ENCODE measurements around the gene FBLN2. TPM values are rescaled to one million over a fixed set of nuclear protein-coding genes. Genes with fewer than 3 reads are reported as not detected.

FBLN2 gene
- total RNA-seq, 4 donors from 2014 or later = 75.7 to 159 (median 89.8) TPM

GRCh38 chr3:13501958-13502790 is 46.8 kb upstream of the FBLN2 start:
- 94 to 98% methylated on average over 11 to 14 of the region's 18 CpGs for WGBS, 2 donors

DNA sequence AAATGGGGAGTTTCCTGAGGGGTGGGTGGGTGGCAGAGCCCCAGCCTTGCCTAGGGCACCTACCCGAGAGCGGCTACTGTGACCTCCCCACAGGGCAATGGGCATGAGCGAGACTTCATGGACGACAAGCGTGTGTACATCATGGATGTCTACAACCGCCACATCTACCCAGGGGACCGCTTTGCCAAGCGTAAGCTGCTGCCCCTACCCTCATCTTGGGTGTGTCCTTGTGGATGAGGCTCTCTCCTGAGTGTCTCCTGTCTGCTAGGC is 46.2 kb upstream of the FBLN2 start:
- H3K9me3 ChIP-seq = no peaks in the 10 kb centered on the region
- no peaks in the 10 kb centered on the region for H3K4me1 ChIP-seq
- no peak for DNase-seq
- H3K4me3 ChIP-seq (replicated peaks in 1 of 3) = no peak overlapping the region
- H3K27ac ChIP-seq = no peak overlapping the region
- intact Hi-C loops (cut with DNase I) = no loop called here
- WGBS, 2 donors = 90 to 94% methylated on average over 7 to 8 of the region's 8 CpGs
- no peaks in the 10 kb centered on the region for H3K27me3 ChIP-seq
- TF ChIP-seq, protein P1, sequence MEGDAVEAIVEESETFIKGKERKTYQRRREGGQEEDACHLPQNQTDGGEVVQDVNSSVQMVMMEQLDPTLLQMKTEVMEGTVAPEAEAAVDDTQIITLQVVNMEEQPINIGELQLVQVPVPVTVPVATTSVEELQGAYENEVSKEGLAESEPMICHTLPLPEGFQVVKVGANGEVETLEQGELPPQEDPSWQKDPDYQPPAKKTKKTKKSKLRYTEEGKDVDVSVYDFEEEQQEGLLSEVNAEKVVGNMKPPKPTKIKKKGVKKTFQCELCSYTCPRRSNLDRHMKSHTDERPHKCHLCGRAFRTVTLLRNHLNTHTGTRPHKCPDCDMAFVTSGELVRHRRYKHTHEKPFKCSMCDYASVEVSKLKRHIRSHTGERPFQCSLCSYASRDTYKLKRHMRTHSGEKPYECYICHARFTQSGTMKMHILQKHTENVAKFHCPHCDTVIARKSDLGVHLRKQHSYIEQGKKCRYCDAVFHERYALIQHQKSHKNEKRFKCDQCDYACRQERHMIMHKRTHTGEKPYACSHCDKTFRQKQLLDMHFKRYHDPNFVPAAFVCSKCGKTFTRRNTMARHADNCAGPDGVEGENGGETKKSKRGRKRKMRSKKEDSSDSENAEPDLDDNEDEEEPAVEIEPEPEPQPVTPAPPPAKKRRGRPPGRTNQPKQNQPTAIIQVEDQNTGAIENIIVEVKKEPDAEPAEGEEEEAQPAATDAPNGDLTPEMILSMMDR (IDR thresholded peaks at IDR 0.05) = no peak
- no peak for TF ChIP-seq POLR2A (IDR thresholded peaks at IDR 0.05)
- no peaks in the 10 kb centered on the region for H3K36me3 ChIP-seq

More at GRCh38 chr3:13501958-13502790, 46.8 kb upstream of the FBLN2 start:
- no peak for TF ChIP-seq POLR2A (IDR thresholded peaks at IDR 0.05)
- TF ChIP-seq, protein P1 (IDR thresholded peaks at IDR 0.05) = no peak
- Histone ChIP-seq H3K36me3 (no peaks in the 10 kb centered on the region), H3K27ac (no peak overlapping the region), H3K4me1 (no peaks in the 10 kb centered on the region), H3K27me3 (no peaks in the 10 kb centered on the region), H3K4me3 (replicated peaks in 1 of 3) (no peak overlapping the region), H3K9me3 (no peaks in the 10 kb centered on the region)
- DNase-seq = no peak
- intact Hi-C loops (cut with DNase I) = no loop called here

GRCh38 chr3:13504161-13504831 is 44.6 kb upstream of the FBLN2 start:
- no peaks in the 10 kb centered on the region for H3K27me3 ChIP-seq
- DNase-seq = no peak
- H3K27ac ChIP-seq = no peak overlapping the region
- H3K9me3 ChIP-seq = no peaks in the 10 kb centered on the region
- 90 to 92% methylated on average over 15 to 16 of the region's 23 CpGs for WGBS, 2 donors
- intact Hi-C loops (cut with DNase I) = no loop called here
- no peaks in the 10 kb centered on the region for H3K36me3 ChIP-seq
- no peak for TF ChIP-seq POLR2A (IDR thresholded peaks at IDR 0.05)
- TF ChIP-seq, protein P1 (IDR thresholded peaks at IDR 0.05) = no peak
- no peaks in the 10 kb centered on the region for H3K4me1 ChIP-seq
- H3K4me3 ChIP-seq (replicated peaks in 1 of 3) = no peak overlapping the region

DNA sequence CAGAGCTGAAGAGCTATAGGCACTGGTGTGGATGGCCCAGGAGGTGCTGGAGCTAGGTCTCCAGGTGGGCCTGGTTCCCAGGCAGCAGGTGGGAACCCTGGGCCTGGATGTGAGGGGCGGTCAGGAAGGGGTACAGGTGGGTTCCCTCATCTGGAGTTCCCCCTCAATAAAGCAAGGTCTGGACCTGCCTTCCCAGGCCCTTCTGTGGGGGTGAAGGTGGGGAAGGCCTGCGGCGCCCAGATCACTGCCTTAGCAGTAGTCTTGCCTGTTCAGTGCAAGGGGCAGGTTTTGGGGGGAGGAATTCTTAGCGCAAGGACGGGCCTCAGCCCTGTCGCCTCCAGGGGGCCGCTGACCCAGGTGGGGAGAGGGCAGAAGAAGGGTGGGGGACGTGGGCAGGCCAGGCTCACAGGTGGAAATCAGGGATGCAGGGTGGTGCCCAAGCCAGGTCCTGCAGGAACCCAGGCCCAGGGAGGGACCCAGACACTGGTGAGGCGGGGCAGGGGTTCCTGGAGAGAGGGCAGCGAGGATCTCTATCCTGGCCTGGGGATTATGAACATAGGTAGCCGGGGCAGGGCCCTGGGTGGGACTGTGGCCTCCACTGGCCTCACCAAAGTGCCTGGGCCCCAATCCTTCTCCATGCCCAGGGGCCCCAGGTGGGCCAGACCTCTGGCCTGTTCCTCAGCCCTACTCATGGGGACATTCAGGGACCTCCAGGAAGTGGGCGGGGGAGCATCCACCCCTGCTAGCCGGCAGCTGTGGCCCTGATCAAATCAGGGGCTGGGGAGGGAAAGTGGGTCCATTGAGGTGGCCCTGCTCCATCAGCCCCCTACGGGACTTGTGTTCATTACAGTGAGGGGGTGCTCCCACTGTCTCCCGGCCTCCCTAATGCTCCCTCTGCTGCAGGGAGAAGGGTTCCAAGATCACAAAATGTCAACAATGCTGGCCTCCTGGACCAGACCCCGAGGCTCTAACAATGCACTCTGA is 43.5 kb upstream of the FBLN2 start:
- Histone ChIP-seq H3K4me1 (no peaks in the 10 kb centered on the region), H3K9me3 (no peaks in the 10 kb centered on the region), H3K27me3 (no peaks in the 10 kb centered on the region), H3K36me3 (no peaks in the 10 kb centered on the region), H3K4me3 (replicated peaks in 1 of 3) (no peak overlapping the region), H3K27ac (no peak overlapping the region)
- no peak for DNase-seq
- 88 to 91% methylated on average over 8 to 15 of the region's 16 CpGs for WGBS, 2 donors
- intact Hi-C loops (cut with DNase I) = no loop called here
- TF ChIP-seq, protein P1 (IDR thresholded peaks at IDR 0.05) = no peak
- no peak for TF ChIP-seq POLR2A (IDR thresholded peaks at IDR 0.05)
